HepG2 (cell line): ENCODE measurements around the gene MTOR.

Source experiments
- ARNT ChIP-seq: fragments of 450-650 bp; IDR thresholded peaks from 2 replicates; pipeline ENCODE4 v1.6.1; 2017
- KLF9 ChIP-seq: IDR thresholded peaks from 2 replicates; pipeline ENCODE4 v1.6.1; 2016; ENCODE audit warnings: low read depth
- NBN ChIP-seq: fragments of 450-650 bp; conservative IDR thresholded peaks from 2 replicates; pipeline ENCODE4 v1.6.1; 2017
- REST ChIP-seq, 2 experiments: IDR thresholded peaks; 2 replicates each; pipeline ENCODE4 v1.6.1; 2011 to 2012; ENCODE audit warnings: low read length in 2 of 2, borderline replicate concordance in 1 of 2, low read depth in 1 of 2, mild to moderate bottlenecking in 1 of 2, moderate library complexity in 1 of 2
- ZNF180 ChIP-seq: sonication (generic); formaldehyde crosslinking; IDR thresholded peaks from 2 replicates; pipeline ENCODE4 v1.4.0; 2020; ENCODE audit warnings: low read depth, missing genetic modification reagents, borderline replicate concordance
- ZNF207 ChIP-seq: fragments of 450-650 bp; IDR thresholded peaks from 2 replicates; pipeline ENCODE4 v1.6.1; 2016; ENCODE audit warnings: antibody characterized with exemption, borderline replicate concordance
- TF ChIP-seq, protein P1 (sequence below): sonication (generic); formaldehyde crosslinking; IDR thresholded peaks from 2 replicates; pipeline ENCODE4 v1.5.0; 2020; ENCODE audit warnings: mild to moderate bottlenecking, missing genetic modification reagents, moderate library complexity

DNA sequence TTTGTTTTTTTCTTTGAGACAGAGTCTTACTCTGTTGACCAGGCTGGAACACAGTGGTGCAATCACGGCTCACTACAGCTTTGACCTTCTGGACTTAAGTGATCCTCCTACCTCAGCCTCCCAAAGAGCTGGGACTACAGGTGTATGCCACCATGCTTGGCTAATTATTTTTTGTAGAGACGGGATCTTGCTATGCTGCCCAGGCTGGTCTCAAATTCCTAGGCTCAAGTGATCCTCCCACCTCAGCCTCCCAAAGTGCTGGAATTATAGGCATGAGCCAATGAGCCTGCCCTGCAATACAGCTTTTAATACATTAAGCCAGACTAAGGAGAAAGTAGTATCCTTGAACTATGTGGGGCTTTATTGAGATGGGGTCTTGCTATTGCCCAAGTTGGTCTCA is 146.0 kb downstream of the MTOR start:
- TF ChIP-seq KLF9 (CRISPR knock-in tag) (no peak), ZNF207 (no peak), REST (IDR thresholded peaks at IDR 0.05; ENCODE audit: borderline replicate concordance in 1 of 2, low read depth in 1 of 2, low read length in 2 of 2) (no peak), ARNT (no peak), NBN (no peak), ZNF180 (no peak)
- TF ChIP-seq, protein P1, sequence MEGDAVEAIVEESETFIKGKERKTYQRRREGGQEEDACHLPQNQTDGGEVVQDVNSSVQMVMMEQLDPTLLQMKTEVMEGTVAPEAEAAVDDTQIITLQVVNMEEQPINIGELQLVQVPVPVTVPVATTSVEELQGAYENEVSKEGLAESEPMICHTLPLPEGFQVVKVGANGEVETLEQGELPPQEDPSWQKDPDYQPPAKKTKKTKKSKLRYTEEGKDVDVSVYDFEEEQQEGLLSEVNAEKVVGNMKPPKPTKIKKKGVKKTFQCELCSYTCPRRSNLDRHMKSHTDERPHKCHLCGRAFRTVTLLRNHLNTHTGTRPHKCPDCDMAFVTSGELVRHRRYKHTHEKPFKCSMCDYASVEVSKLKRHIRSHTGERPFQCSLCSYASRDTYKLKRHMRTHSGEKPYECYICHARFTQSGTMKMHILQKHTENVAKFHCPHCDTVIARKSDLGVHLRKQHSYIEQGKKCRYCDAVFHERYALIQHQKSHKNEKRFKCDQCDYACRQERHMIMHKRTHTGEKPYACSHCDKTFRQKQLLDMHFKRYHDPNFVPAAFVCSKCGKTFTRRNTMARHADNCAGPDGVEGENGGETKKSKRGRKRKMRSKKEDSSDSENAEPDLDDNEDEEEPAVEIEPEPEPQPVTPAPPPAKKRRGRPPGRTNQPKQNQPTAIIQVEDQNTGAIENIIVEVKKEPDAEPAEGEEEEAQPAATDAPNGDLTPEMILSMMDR (CRISPR knock-in tag), result no peak
